Measurements from ENCODE around the gene FTL.
A peak's percentile ranks its signal among the peaks of the same experiment; 100 is the strongest.

The FTL gene

DNA sequence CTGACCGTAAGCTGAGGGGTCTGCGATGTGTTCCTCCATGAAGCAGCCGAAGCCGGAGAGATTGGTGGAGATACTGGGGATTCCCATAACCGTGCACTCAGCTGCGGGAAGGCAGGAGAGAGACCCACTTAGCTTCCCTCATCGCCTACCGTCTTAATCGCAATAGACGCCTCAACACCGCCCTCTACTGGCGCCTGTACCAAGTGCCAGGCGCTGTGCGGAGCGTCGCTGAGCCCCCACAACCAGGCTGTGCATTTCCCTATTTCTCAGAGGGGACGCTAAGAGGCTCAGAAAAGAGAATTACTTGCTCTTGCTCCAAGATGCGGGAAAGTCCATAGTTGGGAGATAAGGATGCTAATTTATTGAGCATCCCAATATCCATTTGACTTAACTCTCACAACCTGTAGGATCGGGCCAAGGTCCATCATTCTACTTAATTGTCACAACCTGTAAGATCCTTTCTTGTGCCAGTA lies 5.8 kb downstream of the FTL start:
- TF ChIP-seq, protein P1, sequence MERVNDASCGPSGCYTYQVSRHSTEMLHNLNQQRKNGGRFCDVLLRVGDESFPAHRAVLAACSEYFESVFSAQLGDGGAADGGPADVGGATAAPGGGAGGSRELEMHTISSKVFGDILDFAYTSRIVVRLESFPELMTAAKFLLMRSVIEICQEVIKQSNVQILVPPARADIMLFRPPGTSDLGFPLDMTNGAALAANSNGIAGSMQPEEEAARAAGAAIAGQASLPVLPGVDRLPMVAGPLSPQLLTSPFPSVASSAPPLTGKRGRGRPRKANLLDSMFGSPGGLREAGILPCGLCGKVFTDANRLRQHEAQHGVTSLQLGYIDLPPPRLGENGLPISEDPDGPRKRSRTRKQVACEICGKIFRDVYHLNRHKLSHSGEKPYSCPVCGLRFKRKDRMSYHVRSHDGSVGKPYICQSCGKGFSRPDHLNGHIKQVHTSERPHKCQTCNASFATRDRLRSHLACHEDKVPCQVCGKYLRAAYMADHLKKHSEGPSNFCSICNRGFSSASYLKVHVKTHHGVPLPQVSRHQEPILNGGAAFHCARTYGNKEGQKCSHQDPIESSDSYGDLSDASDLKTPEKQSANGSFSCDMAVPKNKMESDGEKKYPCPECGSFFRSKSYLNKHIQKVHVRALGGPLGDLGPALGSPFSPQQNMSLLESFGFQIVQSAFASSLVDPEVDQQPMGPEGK (CRISPR knock-in tag; IDR thresholded peaks at IDR 0.05; ENCODE audit: borderline replicate concordance) = no peak
- TF ChIP-seq, protein P2, sequence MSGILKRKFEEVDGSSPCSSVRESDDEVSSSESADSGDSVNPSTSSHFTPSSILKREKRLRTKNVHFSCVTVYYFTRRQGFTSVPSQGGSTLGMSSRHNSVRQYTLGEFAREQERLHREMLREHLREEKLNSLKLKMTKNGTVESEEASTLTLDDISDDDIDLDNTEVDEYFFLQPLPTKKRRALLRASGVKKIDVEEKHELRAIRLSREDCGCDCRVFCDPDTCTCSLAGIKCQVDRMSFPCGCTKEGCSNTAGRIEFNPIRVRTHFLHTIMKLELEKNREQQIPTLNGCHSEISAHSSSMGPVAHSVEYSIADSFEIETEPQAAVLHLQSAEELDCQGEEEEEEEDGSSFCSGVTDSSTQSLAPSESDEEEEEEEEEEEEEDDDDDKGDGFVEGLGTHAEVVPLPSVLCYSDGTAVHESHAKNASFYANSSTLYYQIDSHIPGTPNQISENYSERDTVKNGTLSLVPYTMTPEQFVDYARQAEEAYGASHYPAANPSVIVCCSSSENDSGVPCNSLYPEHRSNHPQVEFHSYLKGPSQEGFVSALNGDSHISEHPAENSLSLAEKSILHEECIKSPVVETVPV (CRISPR knock-in tag; IDR thresholded peaks at IDR 0.05) = no peak
- TF ChIP-seq PPARA (CRISPR knock-in tag; IDR thresholded peaks at IDR 0.05; ENCODE audit: borderline replicate concordance) (no peak), BACH2 (CRISPR knock-in tag; IDR thresholded peaks at IDR 0.05; ENCODE audit: borderline replicate concordance) (no peak), ZFP30 (CRISPR knock-in tag; IDR thresholded peaks at IDR 0.05) (no peak), ZNF70 (CRISPR knock-in tag; IDR thresholded peaks at IDR 0.05) (no peak), SNAI2 (CRISPR knock-in tag; IDR thresholded peaks at IDR 0.05) (no peak), CSDC2 (CRISPR knock-in tag; IDR thresholded peaks at IDR 0.05) (no peak), OSR1 (CRISPR knock-in tag; IDR thresholded peaks at IDR 0.05) (no peak), ZFP3 (CRISPR knock-in tag; IDR thresholded peaks at IDR 0.05) (no peak), GLIS3 (CRISPR knock-in tag; IDR thresholded peaks at IDR 0.05) (no peak), ARNTL (CRISPR knock-in tag; IDR thresholded peaks at IDR 0.05; ENCODE audit: borderline replicate concordance, low read depth) (no peak), ZC3H10 (CRISPR knock-in tag; IDR thresholded peaks at IDR 0.05) (no peak)
- TF ChIP-seq, protein P3, sequence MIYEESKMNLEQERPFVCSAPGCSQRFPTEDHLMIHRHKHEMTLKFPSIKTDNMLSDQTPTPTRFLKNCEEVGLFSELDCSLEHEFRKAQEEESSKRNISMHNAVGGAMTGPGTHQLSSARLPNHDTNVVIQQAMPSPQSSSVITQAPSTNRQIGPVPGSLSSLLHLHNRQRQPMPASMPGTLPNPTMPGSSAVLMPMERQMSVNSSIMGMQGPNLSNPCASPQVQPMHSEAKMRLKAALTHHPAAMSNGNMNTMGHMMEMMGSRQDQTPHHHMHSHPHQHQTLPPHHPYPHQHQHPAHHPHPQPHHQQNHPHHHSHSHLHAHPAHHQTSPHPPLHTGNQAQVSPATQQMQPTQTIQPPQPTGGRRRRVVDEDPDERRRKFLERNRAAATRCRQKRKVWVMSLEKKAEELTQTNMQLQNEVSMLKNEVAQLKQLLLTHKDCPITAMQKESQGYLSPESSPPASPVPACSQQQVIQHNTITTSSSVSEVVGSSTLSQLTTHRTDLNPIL (CRISPR knock-in tag; IDR thresholded peaks at IDR 0.05; ENCODE audit: low read depth) = no peak
- TF ChIP-seq, protein P4, sequence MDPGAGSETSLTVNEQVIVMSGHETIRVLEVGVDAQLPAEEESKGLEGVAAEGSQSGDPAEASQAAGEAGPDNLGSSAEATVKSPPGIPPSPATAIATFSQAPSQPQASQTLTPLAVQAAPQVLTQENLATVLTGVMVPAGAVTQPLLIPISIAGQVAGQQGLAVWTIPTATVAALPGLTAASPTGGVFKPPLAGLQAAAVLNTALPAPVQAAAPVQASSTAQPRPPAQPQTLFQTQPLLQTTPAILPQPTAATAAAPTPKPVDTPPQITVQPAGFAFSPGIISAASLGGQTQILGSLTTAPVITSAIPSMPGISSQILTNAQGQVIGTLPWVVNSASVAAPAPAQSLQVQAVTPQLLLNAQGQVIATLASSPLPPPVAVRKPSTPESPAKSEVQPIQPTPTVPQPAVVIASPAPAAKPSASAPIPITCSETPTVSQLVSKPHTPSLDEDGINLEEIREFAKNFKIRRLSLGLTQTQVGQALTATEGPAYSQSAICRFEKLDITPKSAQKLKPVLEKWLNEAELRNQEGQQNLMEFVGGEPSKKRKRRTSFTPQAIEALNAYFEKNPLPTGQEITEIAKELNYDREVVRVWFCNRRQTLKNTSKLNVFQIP (CRISPR knock-in tag; IDR thresholded peaks at IDR 0.05; ENCODE audit: borderline replicate concordance, low read depth) = no peak
- TF ChIP-seq, protein P5, sequence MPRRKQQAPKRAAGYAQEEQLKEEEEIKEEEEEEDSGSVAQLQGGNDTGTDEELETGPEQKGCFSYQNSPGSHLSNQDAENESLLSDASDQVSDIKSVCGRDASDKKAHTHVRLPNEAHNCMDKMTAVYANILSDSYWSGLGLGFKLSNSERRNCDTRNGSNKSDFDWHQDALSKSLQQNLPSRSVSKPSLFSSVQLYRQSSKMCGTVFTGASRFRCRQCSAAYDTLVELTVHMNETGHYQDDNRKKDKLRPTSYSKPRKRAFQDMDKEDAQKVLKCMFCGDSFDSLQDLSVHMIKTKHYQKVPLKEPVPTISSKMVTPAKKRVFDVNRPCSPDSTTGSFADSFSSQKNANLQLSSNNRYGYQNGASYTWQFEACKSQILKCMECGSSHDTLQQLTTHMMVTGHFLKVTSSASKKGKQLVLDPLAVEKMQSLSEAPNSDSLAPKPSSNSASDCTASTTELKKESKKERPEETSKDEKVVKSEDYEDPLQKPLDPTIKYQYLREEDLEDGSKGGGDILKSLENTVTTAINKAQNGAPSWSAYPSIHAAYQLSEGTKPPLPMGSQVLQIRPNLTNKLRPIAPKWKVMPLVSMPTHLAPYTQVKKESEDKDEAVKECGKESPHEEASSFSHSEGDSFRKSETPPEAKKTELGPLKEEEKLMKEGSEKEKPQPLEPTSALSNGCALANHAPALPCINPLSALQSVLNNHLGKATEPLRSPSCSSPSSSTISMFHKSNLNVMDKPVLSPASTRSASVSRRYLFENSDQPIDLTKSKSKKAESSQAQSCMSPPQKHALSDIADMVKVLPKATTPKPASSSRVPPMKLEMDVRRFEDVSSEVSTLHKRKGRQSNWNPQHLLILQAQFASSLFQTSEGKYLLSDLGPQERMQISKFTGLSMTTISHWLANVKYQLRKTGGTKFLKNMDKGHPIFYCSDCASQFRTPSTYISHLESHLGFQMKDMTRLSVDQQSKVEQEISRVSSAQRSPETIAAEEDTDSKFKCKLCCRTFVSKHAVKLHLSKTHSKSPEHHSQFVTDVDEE (CRISPR knock-in tag; IDR thresholded peaks at IDR 0.05) = no peak
- peak; percentile 85 for ATAC-seq

DNA sequence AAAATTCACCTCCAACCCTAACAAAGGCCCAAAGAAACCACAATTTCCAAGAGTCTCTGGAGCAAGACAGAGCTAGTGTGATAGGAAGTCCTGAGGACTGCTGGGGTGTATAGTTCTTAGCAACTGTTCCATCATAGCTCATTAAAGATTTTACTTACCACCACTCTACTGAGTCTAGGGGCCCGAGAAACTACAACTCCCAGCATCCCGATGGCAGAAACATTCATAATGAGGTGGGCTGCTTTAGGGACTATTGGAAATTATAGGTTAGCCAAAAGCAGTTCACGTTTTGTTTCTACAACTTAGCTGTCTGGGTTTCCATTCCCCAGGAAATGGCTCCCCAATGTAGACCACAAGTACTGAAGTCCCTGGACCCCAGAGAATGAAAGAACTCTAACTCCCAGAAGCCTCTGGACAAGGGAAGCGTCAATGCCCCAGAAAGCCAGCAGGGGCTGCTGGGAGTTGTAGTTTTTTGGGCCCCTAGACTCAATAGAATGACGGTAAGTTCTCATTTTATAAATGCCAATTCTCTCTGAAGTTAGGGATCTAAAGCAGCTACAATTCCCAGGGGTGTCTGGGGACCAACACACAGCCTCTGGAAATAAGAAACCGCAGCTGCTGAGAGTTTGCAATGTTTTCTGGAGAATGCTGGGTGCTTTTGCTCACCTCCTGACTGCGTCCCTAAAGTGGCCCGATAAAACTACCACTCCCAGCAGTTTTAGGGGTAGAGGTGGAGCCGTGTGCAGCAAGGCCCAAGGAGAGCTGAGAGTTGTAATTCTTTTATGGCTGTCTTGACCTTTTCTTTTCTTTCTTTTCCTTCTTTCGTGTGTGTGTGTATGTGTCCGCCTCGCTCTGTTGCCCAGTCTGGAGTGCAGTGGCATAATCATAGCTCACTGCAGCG lies 11.1 kb downstream of the FTL start:
- ATAC-seq = peak; percentile 68
- TF ChIP-seq, protein P5 (CRISPR knock-in tag; IDR thresholded peaks at IDR 0.05) = peak; percentile 75; the same call in 1 of the 2 replicates
- TF ChIP-seq ZFP3 (CRISPR knock-in tag; IDR thresholded peaks at IDR 0.05) = no peak
- TF ChIP-seq ZC3H10 (CRISPR knock-in tag; IDR thresholded peaks at IDR 0.05) = no peak
- no peak for TF ChIP-seq ARNTL (CRISPR knock-in tag; IDR thresholded peaks at IDR 0.05; ENCODE audit: borderline replicate concordance, low read depth)

Data from SK-N-SH treated with all-trans-retinoic acid at 6 μM for 48 hours (cell line).